HG02943 (cell line): ENCODE measurements around the gene ALKBH7.

Source experiments
- ATAC-seq: cut with Tn5 transposase; IDR thresholded peaks from one replicate; pipeline ENCODE4 v1.9.1; 2021; ENCODE audit warnings: mild to moderate bottlenecking, low read depth, moderate library complexity; ENCODE audit not compliant: unreplicated experiment

ALKBH7 gene

DNA sequence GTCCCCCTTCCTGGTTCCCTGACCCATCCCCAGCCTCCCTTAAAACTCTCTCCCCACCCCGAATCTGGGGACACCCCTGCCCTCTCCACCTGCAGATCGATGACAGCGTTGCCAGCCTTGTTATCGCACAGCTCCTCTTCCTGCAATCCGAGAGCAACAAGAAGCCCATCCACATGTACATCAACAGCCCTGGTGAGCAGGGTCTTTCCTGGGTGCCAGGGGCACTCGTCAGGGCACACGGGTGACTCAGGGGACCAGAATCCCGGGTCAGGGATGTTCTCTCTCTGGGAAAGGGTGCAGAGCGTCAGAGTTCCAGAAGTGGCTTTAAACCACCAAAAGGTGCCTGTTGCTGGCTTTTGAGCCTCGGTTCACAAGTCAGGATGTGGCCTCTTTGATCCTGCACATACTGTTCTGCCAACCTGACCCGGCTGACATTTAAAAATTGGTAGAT, 10.2 kb upstream of the ALKBH7 start:
- no peak for ATAC-seq

DNA sequence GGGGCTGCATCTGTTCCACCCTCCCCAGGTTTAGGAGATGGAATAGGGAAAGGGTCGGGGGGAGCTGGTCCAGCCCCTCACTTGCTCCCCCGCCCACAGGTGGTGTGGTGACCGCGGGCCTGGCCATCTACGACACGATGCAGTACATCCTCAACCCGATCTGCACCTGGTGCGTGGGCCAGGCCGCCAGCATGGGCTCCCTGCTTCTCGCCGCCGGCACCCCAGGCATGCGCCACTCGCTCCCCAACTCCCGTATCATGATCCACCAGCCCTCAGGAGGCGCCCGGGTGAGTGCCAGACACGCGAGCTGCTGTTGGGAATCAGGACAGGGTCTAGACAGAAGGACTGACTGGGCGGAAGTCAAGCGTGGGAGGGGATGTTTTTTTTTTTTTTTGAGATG, 8.2 kb upstream of the ALKBH7 start:
- no peak for ATAC-seq

DNA sequence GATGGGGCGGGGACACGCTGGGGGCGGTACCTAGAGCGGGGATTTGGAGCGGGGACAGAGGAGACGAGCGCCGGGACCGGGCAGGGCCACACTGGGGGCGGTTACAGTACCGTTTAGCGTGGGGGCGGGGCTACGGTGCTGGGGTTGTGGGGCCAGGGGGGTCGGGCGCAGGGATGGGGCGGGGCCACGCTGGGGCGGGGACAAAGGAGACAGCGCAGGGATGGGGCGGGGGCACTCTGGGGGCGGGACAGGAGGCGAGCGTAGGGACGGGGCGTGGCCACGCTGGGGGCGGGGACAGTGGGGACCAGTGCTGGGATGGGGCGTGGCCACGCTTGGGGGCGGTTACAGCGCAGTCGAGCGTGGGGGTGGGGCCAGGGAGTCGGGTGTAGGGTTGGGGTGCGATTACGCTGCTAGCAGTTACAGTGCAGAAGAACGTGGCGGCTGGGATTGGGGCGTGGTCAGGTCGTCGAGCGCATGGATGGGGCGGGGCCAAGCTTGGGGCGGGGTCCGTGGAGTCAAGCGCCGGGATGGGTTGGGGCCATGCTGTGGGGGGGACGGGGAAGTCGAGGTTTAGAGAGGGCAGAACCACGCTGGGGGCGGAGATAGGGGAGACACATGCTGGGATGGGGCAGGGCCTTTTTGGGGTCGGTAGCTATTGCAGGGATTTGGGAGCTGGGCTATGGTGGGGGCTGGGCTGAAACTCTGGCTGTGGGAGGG, 660 bp downstream of the ALKBH7 start:
- peak; percentile 41 for ATAC-seq

DNA sequence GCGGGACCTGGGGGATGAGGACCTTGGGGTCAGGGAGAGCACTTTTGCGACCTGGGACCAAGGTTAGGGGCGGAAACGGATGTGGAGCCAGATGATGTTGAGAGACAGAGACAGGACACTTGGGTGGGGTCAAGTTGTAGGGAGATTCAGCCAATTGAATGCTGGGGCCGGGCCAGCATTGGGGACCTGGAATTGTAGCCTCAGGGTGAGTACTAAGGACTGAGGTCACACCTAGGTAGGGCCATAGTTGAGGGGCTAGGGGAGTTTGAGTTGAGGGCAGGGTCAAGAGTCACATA, 1.2 kb downstream of the ALKBH7 start:
- no peak for ATAC-seq

DNA sequence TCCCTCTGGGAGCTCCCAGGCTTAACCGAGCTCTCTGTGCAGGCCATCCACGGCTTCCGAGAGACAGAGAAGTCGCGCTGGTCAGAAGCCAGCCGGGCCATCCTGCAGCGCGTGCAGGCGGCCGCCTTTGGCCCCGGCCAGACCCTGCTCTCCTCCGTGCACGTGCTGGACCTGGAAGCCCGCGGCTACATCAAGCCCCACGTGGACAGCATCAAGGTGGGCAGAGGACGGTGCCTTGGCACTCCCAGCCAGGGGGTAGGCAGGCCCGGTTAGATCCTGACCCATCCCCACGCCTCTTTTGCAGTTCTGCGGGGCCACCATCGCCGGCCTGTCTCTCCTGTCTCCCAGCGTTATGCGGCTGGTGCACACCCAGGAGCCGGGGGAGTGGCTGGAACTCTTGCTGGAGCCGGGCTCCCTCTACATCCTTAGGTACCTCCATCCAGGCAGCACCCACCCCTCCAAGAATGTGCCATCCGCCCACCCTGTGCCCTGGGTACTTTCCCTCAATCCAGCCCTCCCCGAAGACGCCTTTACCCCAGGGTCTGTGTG, 1.6 kb downstream of the ALKBH7 start:
- ATAC-seq, result no peak

DNA sequence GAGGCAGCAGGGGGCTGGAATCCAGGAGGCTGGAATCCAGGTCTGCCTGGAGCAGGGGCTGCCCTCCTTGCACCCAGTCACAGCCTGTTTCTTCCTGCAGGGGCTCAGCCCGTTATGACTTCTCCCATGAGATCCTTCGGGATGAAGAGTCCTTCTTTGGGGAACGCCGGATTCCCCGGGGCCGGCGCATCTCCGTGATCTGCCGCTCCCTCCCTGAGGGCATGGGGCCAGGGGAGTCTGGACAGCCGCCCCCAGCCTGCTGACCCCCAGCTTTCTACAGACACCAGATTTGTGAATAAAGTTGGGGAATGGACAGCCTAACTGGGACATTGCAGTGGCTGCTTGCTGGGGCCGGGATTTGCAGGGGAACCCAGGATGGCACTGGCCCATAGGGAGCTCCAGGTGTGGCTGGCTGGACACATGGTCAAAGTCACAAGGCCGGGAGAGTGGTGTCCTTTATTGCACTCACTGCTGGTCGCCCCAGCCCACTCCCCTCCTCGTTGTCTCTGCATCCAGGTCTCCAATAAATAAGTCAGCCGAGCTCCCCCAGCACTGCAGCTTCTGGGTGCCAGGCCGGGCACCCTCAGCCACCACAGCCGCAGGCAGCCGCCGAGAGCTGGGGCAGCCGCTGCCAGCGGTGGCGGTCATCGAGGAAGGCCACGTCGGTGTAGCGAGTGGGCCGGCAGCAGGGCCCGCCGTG, 2.3 kb downstream of the ALKBH7 start:
- no peak for ATAC-seq

DNA sequence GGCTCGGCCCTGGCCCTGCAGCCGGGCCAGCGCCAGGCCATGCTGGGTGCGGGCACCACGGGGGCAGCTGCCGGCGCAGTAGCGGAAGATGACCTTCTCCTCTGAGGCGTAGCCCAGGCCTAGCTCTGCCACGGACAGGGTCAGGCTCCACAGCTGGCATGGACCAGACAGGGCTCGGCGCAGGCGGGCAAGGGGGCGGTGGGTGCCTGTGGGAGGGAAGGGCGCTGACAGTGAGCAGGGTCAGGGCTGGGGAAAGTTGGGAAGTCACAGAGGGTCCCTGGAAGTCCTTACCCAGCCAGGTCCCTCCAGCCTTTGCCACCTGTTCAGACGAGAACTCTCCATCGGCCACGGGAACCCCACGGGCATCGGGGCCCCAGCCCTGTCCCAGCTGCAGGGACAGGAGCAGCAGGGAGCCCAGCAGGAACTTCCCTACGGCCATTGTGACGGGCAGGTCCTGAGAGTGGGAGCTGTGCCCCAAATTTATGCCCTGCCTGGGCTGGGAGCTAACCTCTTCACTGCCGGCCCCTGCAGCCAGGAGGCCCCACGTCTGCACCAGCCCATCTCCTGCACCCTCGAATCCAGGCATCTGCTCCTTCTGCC, 2.9 kb downstream of the ALKBH7 start, which contains the start of gene PSPN:
TSS of gene PSPN (minus strand) at position 523 of the 600 bp plus-strand sequence. CDS start at position 439, 84 bp downstream.
- no peak for ATAC-seq

DNA sequence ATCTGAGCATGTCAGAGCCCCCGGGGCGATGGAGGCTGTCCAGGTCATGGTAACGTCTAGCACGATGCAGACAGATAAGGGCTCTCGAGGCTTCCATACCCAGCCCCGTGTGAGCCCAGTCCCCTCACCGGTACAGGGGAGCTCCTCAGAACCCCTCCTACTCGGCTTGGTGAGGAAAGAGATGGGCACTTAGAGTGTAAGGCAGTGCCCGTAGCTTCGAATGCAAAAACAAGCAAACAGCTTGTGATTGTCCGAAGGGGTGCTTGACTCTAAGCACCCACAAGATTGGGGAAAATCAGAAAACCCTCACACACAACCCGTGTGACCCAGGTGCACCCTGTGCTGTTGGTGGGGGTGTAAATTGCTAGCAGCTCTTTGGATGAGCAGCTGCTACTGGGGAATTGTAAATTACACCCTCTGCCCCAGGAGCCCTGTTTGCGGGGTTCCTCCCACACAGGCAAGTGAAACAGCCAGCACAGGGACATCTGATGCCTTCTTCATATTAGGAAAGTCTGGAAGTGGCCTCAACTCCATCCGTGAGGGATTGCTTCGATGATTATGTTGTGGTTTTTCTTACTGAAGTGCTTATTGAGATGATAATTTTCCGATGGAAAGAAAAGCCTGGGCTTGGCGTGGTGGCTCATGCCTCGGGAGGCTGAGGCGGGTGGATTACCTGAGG, 4.1 kb downstream of the ALKBH7 start:
- ATAC-seq, result no peak

DNA sequence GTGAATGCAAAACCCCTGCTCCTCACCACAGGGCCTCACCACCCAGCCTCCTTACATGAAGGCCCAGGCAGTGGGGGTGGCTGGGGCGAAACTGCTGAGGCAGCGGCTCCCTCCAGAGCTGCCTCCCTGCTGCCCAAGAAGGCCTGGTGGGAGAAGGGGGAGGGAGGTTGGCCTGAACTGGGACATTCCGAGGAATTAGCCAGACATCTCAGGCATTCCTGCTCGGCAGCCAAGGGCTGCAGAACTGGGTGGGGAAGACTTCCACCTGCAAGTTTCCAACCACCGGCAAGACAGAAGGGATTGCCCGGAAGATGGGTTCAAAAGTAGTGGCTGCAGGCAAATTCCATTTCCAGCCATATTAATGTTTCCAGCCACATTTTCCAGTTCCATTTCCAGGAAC, 5.4 kb downstream of the ALKBH7 start:
- no peak for ATAC-seq

DNA sequence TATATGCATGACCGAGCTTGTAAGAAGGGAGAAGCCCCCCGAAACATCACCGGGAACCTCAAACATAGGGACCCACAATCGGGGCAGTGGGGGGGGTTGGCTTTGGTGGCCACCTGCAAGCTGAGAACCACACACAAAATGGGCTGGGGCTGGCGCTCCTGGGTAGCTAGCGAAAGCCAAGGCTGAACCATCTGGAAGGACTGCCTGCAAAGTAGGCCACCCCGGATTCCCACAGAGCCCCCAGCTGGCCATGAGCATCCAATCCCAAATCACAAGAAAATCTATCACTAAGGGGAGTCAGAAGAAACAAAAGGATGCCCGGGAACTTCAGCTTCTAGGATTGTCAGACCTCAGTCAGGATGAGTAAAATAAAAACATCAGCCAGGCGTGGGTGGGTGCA, 5.9 kb downstream of the ALKBH7 start:
- no peak for ATAC-seq

DNA sequence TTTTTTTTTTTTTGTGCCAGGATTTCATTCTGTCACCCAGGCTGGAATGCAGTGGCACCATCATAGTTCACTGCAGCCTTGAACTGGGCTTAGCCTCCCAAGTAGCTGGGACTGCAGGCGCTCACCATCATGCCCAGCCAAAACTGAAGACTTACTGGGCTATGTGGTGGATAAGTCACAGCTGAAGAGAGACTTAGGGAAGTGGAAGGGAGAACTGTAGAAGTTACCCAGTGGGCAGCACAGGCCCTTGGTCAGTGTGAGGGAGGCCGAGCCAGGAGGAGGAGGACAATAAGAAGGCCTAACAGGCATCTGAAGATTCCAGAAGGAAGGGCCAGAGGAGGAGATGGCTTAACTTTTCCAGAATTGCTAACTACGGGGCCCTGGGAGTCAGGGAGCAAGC, 7.2 kb downstream of the ALKBH7 start:
- no peak for ATAC-seq

DNA sequence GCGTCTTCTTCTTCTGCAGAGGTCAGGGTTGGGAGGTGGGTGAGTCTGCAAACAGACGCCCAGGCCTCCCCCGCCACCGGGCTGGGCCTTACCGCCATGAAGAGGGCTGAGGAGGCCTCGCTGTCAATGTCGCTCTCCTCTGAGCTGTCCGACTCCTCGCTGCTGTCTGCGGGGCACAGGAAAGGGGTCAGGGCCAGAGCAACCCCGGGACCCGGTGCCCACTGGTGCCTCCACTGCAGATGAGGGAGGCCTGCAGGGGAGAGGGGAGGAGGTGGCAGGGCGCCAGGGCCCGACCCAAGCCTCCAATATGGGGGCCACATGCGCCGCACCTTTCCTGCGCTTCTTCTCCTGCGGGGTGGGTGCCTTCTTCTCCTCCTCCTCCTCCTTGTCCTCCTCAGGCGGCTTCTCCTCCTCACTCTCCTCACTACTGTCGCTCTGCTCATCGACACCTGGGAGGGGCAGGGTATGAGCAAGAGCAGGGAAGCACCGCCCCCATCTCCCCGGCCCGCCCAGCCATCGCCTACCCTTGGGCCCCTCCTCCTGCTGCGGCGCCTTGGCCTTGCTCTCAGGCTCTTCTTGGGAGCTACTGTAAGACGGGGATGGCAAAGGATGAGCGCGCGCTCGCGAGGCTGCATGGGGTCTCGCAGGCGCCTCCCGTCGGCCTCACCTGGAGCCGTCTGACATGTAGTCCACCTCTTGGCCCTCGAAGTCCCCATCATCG, 8.6 kb downstream of the ALKBH7 start:
- ATAC-seq, result no peak

DNA sequence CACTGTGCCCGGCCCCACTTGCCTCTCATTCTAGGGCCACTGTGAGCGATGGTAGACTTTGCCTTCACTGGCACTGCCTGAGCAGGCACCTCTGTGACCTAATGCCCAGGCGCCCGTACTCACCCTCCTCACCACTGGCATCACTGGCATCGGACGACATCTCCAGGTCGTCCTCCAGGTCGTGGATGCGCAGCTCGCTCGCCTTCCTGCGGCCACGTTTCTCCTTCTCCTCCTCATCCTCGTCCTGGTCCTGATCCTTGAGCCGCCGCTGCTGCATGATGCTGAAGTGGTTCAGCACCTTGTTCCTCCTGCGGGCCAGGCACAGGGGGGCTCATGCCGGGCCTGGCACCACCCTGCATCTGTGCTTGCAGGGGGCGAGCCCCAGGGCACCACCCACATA, 10.6 kb downstream of the ALKBH7 start:
- no peak for ATAC-seq

DNA sequence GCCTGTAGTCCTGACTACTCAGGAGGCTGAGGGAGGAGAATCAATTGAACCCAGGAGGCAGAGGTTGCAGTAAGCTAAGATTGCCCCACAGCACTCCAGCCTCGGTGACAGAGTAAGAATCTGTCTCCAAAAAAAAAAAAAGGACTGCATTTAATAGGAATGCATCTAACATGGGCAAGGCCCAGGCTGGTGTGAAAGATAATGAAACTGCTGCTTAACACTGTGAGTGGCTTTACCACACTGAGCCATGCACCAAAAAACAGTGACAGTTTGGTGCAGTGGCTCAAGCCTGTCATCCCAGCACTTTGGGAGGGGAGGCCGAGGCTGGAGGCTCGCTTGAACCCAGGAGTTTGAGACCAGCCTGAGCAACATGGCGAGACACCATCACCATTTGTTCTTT, 11.8 kb downstream of the ALKBH7 start:
- ATAC-seq, result no peak

DNA sequence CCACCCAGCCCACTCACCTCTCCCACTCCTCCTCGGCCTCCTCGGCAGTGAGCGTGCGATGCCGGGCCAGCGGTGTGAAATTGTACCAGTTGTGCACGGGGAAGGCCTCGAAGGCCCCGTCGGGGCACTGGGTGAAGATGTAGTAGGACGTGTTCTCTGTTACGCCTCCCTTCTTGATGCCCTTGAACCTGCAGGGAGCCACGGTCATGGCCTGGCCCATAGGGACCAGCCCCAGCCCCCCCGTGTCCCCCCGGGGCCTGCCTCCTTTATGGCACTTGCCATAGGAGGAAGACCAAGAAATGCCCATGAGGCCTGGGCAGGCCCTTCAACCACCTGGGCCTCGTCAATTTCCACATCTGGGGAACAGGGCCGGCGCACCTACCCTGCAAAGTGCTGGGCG, 14.8 kb downstream of the ALKBH7 start:
- no peak for ATAC-seq

DNA sequence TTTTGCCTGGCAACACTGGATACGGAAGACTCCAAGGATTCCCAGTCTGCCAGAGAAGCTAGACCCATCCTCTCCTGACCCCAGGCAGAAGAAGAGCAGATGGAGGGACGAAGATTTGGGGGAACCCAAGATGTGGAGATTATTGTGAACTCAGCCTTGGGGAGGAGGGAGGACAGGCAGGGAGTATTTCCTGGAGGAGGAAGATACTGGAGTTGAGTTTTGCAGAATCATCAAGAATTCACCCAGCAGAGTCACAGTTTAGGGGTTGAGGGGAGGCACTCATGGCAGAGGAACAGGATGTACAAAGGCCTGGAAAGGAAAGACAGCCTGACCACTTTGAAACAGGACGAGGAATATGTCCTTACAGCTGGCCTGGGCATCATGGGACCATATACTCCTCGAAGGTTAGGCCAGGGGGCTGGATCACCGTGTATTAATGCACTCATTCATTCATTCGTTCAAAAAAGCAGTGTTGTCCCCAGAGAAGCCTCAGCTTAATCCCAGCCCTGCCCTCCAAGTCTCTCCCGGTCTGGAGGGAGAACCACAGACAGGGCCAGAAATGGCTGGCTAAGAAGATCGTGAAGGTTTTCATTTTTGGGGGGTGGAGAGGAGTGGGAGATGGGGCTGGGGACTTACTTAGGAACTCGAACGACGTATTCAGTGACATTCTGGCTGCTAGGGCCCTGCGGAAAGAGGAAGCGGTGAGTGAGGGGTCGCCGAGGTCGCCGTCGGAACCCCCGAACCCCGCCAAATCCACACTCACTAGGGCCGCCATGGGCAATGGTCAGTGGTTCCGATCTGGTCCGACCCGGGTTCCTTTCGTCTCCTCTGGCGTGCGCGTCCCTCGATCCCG, 19.9 kb downstream of the ALKBH7 start:
- ATAC-seq, result no peak

DNA sequence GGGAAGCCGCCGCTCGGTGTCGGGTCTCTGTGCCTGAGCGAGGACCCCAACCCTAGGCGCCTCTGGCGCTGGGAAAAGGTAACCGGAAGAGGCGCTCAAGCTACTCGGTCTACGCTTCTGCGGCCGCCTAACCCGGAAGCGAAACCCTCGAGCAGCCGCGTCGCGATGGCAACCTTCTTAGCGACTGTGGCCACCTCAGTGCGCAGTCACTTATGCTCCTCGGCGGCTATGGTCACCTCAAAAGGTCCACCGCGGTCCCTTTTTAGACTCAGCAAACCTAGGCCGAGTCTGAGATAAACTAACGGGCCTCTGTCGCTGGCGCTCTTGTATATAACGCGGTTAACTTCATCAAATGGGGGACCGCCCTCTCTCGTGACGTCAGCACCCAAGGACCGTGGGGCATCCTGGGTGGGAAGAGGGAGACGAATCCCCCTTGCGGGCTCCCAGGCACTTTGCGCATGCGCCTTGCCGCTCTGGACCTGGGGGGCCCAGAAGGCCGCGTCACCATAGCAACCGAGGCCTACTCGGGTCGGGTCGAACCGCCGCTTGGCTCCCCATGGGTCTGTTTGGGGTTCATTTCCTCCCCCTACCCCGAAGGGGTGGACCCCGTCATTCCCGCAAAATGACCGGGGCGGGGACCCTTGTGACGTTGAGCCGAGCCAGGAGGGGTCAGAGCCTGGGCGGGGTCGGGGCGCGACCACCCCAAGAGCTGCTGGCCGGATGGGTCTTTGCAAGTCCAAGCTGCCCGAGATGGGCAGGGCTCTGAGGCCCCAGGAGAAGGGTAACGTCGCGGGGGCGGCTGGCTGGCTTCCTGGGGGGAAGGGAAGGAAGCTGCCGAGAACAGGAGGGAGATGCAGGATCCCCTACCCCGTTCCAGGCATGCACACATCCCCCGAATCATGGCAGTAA, 20.7 kb downstream of the ALKBH7 start, which contains the start of gene GTF2F1:
TSS of gene GTF2F1 (minus strand) at position 91 of the 909 bp plus-strand sequence. CDS start 169 bp downstream, outside the sequence.
- peak; percentile 81 for ATAC-seq

DNA sequence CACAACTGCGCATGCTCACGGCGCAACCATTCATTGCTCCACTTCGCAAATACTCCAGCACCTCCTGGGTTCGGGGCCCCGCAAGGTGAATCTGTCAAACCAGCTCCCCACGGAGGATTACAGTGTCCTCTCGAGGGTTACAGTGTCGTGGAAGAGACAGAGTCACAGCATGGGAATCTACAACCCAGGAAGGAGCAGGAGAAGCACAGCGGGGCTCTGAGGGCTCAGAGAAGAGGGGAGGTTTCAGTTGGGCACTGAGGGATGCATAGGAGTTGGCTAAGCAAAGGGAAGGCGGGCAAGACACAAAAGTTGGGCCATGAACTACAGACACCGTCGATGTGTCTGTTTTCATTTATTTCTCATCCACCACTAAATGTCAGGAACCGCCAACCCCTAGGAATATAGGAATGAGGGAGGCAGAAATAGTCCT, 21.4 kb downstream of the ALKBH7 start:
- ATAC-seq, result no peak
